Stimulated activated CD8-positive, alpha-beta memory T cell treated with anti-CD3 and anti-CD28 coated beads, Interleukin-15, amount 100 ng/mL, for 4 hours (primary cell): ENCODE data around the gene LAMB2.

Experiments used
- DNase-seq, 2 donors: peaks; one replicate each; pipeline ENCODE4 v3.0.0-alpha.2; 2020; ENCODE audit warnings: low read depth in 2 of 2

LAMB2 gene

GRCh38 chr3:49121132-49121736 is 11.6 kb downstream of the LAMB2 start:
- no peak for DNase-seq

DNA sequence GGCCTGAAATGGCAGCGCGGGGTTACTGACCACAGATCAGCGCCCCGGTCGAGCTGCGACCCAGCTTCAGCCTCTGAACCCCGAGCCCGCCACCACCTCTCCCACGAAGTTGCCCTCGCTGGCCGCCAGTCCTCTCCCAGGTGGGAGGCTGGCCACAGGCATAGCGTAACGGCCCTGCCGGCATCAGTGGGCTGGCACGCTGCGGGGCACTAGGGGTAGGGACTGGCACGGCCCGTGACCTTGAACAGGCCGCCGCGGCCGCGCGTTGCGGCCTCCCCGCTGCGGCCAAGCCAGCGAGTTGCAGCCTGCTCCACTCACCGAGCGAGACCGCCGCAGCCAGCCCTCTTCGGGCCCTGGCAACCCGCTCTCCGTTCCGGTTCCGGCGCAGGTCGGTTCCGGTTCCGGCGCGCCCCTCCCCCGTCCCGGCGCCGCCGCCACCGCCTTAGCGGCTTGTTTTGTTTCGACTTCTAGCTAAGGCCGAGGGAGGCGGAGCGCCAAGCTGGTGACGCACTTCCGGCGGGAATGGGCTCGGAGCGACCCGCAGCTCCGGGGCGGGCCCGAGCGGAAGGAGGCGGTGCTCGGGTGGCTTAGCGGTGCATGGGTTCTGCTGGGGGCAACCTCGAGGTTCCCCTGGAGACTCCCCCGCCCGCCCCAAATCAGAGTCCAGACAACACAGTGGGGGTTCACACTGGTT is 12.3 kb downstream of the LAMB2 start, which contains the start of gene USP19:
Gene USP19, minus strand, starts transcription at position 386 of the 694 bp plus-strand sequence. CDS start 1,678 bp downstream, outside the sequence.
- peak; percentile 85 to 86 for DNase-seq

DNA sequence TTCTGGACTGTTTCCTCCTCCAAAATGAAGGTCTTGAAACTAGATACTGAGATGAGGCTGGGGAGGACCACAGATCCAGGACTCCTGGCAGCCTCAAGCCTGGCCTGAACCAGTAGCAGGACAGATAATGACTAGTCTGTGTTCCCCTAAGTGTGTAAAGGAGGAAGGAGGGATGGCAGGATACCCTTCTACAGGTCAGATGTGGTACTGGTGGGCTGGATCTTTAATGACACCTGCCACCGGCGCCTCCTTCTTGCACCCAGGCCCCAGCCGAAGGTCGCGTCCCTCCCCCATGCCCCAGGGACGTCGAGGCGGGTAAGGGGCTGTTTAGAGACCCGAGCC is 12.8 kb downstream of the LAMB2 start:
- DNase-seq: no peak

DNA sequence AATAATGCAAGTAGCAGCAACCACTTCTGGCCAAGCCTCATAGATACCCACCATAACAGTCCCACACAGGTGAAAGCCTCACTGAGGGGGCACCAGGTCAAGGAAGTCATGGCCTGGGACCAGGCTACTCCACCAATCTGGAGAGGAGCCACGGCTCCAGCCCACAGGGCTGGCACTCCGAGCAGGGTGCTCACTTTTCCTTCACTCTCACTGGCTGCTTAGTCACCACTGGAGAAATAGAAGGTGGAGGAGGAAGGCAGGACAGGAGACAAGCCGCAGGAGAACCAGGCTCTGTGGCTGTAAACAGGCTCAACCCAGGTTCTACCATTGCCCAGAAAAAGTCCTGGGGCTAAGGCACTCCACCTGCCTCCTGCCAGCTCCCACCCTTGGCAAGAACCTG is 13.4 kb downstream of the LAMB2 start:
- no peak for DNase-seq

GRCh38 chr3:49119036-49119435 is 13.8 kb downstream of the LAMB2 start:
- no peak for DNase-seq

- no peak for DNase-seq
These were observed 20.6 kb downstream of the LAMB2 start for GRCh38 chr3:49112262-49112661.

DNA sequence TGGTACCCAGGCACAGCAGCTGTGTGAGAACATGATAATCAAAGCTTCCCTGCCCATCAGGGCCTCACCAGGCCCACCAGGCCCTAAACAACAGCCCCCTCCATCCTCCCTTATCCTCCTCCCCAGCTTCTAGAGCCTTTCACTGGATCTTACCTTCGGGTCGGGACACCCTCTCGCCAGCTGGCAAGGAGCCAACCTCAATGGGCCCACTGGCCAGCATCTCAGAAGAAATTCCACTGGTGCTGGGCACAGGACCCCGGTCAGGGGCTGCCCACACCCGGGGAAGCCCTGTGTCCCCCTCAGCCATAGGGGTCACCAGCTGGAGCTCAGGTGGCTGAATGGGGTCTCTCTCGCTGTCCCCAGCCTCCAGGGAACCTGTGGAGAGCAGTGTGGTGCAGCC is 21.5 kb downstream of the LAMB2 start:
- DNase-seq: no peak

DNA sequence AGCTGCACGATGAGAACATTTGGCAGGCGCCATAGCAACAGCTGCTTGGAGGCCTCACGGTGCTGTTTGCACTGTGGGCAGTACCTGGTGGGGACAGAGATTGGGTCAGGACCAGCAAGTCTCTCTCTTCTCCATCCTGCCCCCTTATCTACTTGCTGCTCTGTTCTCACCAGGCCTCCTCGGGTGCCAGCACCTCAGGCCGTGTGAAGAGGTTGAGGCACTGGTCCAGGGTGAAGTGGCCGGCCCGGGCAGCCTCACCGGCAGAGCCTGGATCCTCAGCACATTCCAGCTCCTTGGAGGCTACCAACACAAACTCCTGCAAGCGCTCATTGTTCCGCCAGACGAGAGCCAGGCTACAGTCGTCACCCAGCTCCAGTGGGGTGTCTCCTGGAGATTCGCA is 22.1 kb downstream of the LAMB2 start:
- no peak for DNase-seq

- DNase-seq: no peak
These were observed 24.5 kb downstream of the LAMB2 start for GRCh38 chr3:49108346-49108745.

DNA sequence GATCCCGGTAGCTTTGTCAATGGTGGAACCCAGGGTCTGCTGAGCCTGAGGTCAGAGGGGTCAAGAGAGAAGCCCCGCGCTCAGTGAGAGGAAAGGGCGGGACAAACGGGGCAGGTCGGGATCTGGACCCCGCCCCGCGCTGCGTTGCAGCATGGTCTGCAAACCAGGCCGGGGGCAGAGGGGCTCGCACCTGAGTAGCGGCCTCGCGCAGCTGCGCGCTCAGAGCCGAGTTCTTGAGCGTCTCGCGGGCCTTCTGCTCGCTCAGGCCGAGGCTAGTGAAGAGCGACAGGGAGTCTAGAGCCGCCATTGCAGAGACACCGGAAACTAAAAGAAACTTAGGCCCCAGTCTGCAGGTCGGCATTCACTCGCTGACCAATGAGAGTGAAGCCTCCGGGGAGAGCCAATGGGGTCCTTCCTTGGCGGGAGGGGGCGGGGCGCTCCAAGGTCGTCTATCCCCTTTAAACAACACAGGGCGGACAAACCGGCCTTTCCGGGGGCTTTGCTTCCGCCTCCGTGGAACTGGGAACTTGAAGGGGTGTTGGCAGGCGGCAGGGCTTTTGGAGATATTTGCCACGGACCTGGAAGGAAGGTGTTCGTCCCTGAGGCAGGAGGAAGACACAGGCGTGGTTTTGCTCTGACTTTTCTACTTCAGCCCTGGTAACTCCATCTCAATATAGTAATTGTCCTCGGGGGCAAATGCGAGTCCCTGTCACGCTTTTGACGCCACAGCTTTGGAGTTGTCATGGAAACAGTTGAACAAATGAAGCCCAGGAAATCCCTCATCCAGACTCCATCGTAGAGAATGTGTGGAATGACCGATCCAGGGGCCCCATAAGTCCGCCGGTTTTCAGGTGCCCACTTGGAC is 28.2 kb downstream of the LAMB2 start, which contains the start of gene QARS1:
Gene QARS1, minus strand, starts transcription at position 331 of the 865 bp plus-strand sequence. Its CDS starts 24 bp downstream, at position 307.
- DNase-seq: peak; percentile 72 to 76

DNA sequence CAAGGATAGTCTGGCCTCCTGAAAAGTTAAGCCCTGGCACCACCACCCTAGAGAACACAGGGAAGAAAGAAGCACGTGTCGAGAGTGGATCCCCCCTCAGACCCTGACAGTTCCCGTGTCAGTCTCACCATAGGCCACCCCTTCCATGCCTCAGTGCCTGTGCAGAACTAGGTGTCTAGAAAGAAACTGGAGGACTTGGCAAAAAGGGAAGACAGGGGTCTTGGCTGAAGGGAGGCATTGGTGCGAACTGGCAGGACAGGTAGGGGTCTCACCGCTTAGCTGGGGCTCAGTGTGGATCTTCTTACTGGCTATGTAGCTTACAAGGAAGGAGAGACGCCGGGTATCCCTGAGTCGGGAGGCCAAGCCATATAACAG is 28.8 kb downstream of the LAMB2 start:
- DNase-seq: no peak

DNA sequence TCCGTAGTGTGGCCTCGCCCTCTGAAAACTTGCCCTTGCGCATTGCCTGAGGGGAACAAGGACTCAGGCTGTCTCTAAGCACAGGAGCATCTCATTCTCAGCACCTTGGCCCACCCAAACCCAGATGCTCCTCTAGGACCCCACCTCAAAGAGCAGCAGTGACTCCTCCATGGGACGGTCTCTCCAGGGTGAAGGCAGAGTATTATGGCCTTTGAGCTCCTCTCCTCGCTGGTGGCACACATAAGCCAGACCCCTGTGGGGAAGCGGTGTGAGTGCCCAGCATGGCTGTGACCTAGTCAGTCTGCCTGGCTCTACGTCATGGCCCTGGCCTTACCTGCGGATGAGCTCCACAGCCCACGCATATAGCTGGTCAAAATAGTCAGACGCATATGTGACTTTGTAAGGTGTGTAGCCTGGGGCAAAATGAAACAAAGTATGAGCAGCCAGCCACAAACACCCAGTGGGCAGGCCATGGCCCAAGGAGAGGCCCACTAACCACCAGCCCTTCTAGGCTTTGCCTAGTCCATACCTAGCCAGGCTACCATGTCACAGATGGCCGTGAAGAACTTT is 32.7 kb downstream of the LAMB2 start:
- no peak for DNase-seq

DNA sequence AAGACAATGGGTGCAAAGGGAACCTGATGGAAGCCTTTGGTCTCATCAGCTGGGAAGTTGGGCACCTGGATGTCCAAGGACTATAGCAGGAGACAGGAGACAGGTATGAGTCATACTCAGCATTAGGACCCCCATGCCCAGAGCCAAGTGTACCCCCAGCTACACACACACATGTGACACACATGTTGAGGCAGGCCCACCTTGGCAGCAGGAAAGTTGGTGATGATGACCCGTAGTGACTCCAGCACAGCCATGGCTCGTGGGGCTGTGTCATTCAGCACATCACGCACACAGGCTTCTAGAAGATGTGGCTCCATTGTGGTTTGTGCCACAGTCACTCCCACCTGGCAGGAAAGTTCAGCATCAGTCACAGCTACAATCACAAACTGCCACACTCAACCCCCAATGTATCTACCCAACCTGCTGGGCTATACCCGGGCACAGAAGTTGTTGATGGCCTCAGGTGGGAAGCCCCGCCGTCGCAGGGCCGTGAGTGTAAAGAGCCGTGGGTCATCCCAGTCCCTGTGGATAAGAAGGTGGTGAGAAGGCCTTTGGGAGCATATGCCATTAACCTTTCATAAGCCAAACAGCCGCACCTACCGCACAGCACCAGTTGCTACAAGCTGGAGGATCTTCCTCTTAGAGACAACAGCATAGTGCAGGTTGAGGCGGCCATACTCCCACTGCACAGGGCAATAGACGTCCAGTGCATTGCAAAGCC is 33.8 kb downstream of the LAMB2 start:
- no peak for DNase-seq

GRCh38 chr3:49098429-49098828 is 34.4 kb downstream of the LAMB2 start:
- no peak for DNase-seq

DNA sequence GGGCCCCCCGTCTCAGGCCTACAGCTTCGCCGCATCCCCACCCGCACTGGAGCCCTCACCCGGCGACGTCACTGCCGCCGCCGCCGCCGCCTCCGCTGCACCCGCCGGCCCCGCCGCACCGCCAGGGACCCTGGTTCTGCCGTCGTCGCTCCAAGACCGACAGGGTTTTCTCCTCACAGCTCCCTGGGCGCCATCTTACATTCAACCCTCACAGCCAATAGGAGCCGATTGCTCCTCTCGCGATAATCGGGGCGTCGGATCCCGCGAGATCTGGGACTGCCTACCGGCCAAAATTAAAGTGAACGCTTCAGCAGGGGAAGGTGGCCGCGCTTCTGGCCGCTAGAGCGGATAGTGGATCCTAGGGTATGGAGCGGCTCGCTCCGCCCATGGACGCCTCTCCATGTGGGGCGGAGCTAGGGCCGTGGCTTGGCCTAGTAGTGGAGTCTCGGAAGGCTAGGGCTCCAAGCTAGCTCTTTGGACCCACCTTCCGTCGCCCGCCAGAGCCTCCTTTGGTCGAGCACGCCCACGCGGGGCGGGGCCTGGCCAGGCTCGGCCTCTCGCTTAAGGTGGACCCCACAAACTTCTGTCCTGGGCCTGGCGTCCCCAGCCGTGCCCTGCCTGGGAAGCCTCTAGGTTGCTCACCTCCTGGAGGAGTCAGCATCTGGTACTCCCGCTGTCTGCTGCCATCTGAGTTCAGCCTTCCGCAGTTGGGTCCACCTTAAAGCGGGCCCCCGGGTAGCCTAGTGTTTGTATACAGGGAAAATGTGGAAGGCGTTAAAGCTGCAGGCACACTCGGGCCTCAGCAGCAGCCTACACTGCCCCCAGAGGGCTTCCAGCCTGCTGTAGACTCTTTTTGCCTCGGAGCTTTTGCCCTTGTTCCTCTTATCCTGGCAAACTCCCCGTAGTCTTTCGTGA is 38.7 kb downstream of the LAMB2 start, which contains the start of gene QRICH1:
Gene QRICH1, minus strand, starts transcription at position 219 of the 915 bp plus-strand sequence. CDS start 17,054 bp downstream, outside the sequence.
- peak; percentile 90 to 92 for DNase-seq

- DNase-seq: peak; percentile 51 to 66
These were observed 39.7 kb downstream of the LAMB2 start for GRCh38 chr3:49092938-49093852.

GRCh38 chr3:49081429-49081828 is 51.4 kb downstream of the LAMB2 start:
- DNase-seq: no peak

DNA sequence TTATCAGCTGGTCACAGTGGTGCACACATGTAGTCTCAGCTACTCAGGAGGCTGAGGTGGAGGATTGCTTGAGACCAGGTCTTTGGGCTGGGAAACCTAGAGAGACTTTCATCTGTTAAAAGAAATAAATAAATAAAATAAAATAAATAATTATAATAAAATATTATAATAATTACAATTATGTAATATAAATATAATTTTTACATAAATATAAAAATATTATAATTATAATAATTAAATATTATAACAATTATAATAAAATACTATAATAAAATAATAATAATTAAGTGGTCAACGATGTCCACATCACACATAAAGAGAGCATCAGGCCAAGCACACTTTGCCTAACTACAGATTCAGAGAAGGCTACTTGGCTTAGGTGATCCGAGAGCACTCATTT is 53.6 kb downstream of the LAMB2 start:
- DNase-seq: no peak

GRCh38 chr3:49076646-49077045 is 56.2 kb downstream of the LAMB2 start:
- DNase-seq: no peak
